HepG2 (cell line): Measurements from ENCODE around the gene CEP131. TPM values are rescaled to one million over a fixed set of nuclear protein-coding genes. Genes with fewer than 3 reads are reported as not detected.

Source experiments
- CENPBD1 ChIP-seq: sonication (generic); formaldehyde crosslinking; IDR thresholded peaks from 2 replicates; pipeline ENCODE4 v1.8.0; 2022; ENCODE audit warnings: missing genetic modification reagents, low read depth, mild to moderate bottlenecking, borderline replicate concordance
- FOSL1 ChIP-seq: sonication (generic); formaldehyde crosslinking; IDR thresholded peaks from 2 replicates; pipeline ENCODE4 v1.9.0; 2021; ENCODE audit warnings: missing genetic modification reagents, borderline replicate concordance
- FOXJ3 ChIP-seq: sonication (generic); formaldehyde crosslinking; IDR thresholded peaks from 2 replicates; pipeline ENCODE4 v1.4.0; 2020; ENCODE audit warnings: missing genetic modification reagents, mild to moderate bottlenecking, borderline replicate concordance
- HOXD1 ChIP-seq: sonication (generic); formaldehyde crosslinking; IDR thresholded peaks from 2 replicates; pipeline ENCODE4 v1.5.0; 2020; ENCODE audit warnings: missing genetic modification reagents
- KLF16 ChIP-seq, 2 experiments: sonication (generic) in 1 of 2; formaldehyde crosslinking in 1 of 2; IDR thresholded peaks; 2 replicates each; pipeline versions ENCODE4 v1.6.1 to v1.8.0; 2016 to 2023; ENCODE audit warnings: missing genetic modification reagents in 2 of 2, missing compliant biosample characterization in 1 of 2
- NFRKB ChIP-seq: fragments of 450-650 bp; IDR thresholded peaks from 2 replicates; pipeline ENCODE4 v1.6.1; 2017
- NONO ChIP-seq, 2 experiments: fragments of 450-650 bp in 1 of 2; sonication (generic) in 1 of 2; formaldehyde crosslinking in 1 of 2; IDR thresholded peaks in 1 of 2; conservative IDR thresholded peaks in 1 of 2; 2 replicates each; pipeline versions ENCODE4 v1.6.1 to v1.8.0; 2017 to 2022; ENCODE audit warnings: mild to moderate bottlenecking in 1 of 2, missing genetic modification reagents in 1 of 2, moderate library complexity in 1 of 2
- POLR2AphosphoS2 ChIP-seq: IDR thresholded peaks from 2 replicates; pipeline ENCODE4 v1.6.1; 2011; ENCODE audit warnings: low read depth, low read length, improper control_type of control experiment
- SAP130 ChIP-seq: IDR thresholded peaks from 2 replicates; pipeline ENCODE4 v1.6.1; 2016; ENCODE audit warnings: low read depth
- SCMH1 ChIP-seq: sonication (generic); formaldehyde crosslinking; IDR thresholded peaks from 2 replicates; pipeline ENCODE4 v1.9.0; 2021; ENCODE audit warnings: missing genetic modification reagents, mild to moderate bottlenecking, borderline replicate concordance
- TSC22D2 ChIP-seq: sonication (generic); formaldehyde crosslinking; IDR thresholded peaks from 2 replicates; pipeline ENCODE4 v1.5.1; 2020; ENCODE audit warnings: missing genetic modification reagents, mild to moderate bottlenecking, borderline replicate concordance
- ZFP41 ChIP-seq: sonication (generic); formaldehyde crosslinking; IDR thresholded peaks from 2 replicates; pipeline ENCODE4 v1.4.0; 2020; ENCODE audit warnings: mild to moderate bottlenecking, missing genetic modification reagents, borderline replicate concordance
- ZMAT3 ChIP-seq: sonication (generic); formaldehyde crosslinking; conservative IDR thresholded peaks from 2 replicates; pipeline ENCODE4 v1.7.0; 2021; ENCODE audit warnings: missing genetic modification reagents
- ZNF205 ChIP-seq: IDR thresholded peaks from 2 replicates; pipeline ENCODE4 v1.6.1; 2018; ENCODE audit warnings: missing biosample characterization, missing genetic modification reagents
- ZNF235 ChIP-seq: sonication (generic); formaldehyde crosslinking; IDR thresholded peaks from 2 replicates; pipeline ENCODE4 v1.8.1; 2023; ENCODE audit warnings: mild to moderate bottlenecking, missing genetic modification reagents, borderline replicate concordance
- ZNF274 ChIP-seq: sonication (generic); formaldehyde crosslinking; IDR thresholded peaks from 2 replicates; pipeline ENCODE4 v1.5.1; 2020; ENCODE audit warnings: mild to moderate bottlenecking, missing genetic modification reagents
- ZNF431 ChIP-seq: sonication (generic); formaldehyde crosslinking; IDR thresholded peaks from 2 replicates; pipeline ENCODE4 v1.9.0; 2022; ENCODE audit warnings: missing genetic modification reagents, low read depth, mild to moderate bottlenecking, borderline replicate concordance
- ZNF546 ChIP-seq: sonication (generic); formaldehyde crosslinking; conservative IDR thresholded peaks from 2 replicates; pipeline ENCODE4 v1.8.1; 2023; ENCODE audit warnings: mild to moderate bottlenecking, missing genetic modification reagents
- ZNF740 ChIP-seq: sonication (generic); formaldehyde crosslinking; IDR thresholded peaks from 2 replicates; pipeline ENCODE4 v1.4.0; 2020; ENCODE audit warnings: missing genetic modification reagents
- ZNF746 ChIP-seq: sonication (generic); formaldehyde crosslinking; IDR thresholded peaks from 2 replicates; pipeline ENCODE4 v1.8.0; 2022; ENCODE audit warnings: mild to moderate bottlenecking, missing genetic modification reagents
- polyA plus RNA-seq, 8 experiments: library from polyadenylated mRNA; depleted of rRNA in 3 of 8; stranded (reverse) in 7 of 8; unstranded in 1 of 8; fragments of >200 nt; fragmentation: Illumina TruSeq in 4 of 8; extraction: Trizol in 4 of 8; gene quantifications; 2 replicates each; pipeline versions ENCODE4 v1.2.1 to v1.2.3, GENCODE V29; 2011 to 2016; ENCODE audit warnings: low read depth in 4 of 8, missing spikeins in 1 of 8, mixed read lengths in 1 of 8; ENCODE audit not compliant: insufficient read depth in 1 of 8
- total RNA-seq, 5 experiments: library from RNA; depleted of rRNA; stranded (reverse); fragments of >200 nt; fragmentation: Illumina TruSeq; extraction: Trizol; gene quantifications; 2 replicates each; pipeline ENCODE4 v1.2.3, GENCODE V29; 2016; ENCODE audit warnings: low read depth in 1 of 5
- TF ChIP-seq, protein P1 (sequence below): sonication (generic); formaldehyde crosslinking; IDR thresholded peaks from 2 replicates; pipeline ENCODE4 v1.8.1; 2023; ENCODE audit warnings: mild to moderate bottlenecking, missing genetic modification reagents

Gene CEP131
- total and polyA plus RNA-seq, 2 of the 13 experiments (the other 11 are each of a cell fraction or from before 2014, with no cell fraction given), result 5.0 to 16.8 TPM

DNA sequence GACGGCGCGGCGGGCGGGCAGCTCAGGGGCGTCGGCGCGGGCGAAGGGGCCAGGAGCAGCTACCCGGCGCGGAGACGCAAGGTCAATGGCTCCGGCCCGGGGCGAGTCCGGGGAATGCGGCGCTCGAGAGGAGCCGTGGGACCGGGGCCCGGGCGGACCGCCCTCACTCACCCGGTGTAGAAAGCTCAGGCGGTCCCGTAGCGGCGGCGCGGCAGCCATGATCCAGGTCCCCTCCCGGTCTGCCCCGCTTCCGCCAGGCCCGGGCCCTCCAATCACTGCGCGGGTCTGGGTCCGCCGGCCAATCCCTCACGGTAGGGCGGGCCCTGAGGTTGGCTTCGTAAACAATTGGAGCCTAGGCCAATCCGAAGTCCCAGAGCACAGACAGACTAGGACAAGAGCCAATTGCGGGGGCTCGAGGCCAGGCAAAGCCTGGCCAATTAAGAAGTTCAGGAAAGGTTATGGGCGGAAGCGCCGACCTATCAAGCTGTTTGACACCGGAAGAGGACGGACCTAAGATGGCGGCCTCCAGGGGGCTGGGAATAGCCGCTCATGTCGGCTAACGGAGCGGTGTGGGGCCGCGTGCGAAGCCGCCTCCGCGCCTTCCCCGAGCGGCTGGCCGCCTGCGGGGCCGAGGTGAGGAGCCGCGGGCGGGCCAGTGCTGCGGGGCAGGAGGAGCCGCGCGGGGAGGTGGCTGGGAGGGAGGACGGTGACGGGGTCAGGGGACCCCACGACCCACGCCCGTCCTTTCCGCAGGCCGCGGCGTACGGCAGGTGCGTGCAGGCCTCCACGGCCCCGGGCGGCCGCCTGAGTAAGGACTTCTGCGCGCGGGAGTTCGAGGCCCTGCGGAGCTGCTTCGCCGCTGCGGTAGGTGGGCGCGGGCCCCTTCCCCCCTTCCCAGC is 16.3 kb upstream of the CEP131 start, which contains the start of the genes NDUFAF8 and TEPSIN (continued):
- TF ChIP-seq ZFP41 (peak; percentile 74; the same call in 1 of the 2 replicates), CENPBD1 (CRISPR knock-in tag) (peak; percentile 31; the same call in 1 of the 2 replicates), HOXD1 (CRISPR knock-in tag) (peak; percentile 43; the same call in 1 of the 2 replicates), SAP130 (CRISPR knock-in tag) (peak; percentile 98), SCMH1 (CRISPR knock-in tag) (no peak), ZNF205 (CRISPR knock-in tag) (peak; percentile 10; the same call in 1 of the 2 replicates), NONO (IDR thresholded peaks at IDR 0.05) (no peak), NONO (CRISPR knock-in tag; conservative IDR thresholded peaks at IDR 0.05) (peak; percentile 33; the same call in 1 of the 2 replicates), KLF16 (CRISPR knock-in tag; IDR thresholded peaks at IDR 0.05) (0 out of 4 replicates have a peak, but pooled peaks of 1 of the 2 experiments have one; percentile 9), ZNF740 (no peak), NFRKB (peak; percentile 84), ZNF431 (CRISPR knock-in tag) (0 out of 2 replicates have a peak, but pooled peaks have one; percentile 37), FOSL1 (CRISPR knock-in tag) (no peak), ZNF746 (CRISPR knock-in tag) (no peak), POLR2AphosphoS2 (no peak), TSC22D2 (CRISPR knock-in tag) (no peak), ZMAT3 (no peak; the same call in 1 of the 2 replicates), ZNF546 (CRISPR knock-in tag) (no peak), ZNF235 (CRISPR knock-in tag) (peak; percentile 43), FOXJ3 (CRISPR knock-in tag) (peak; percentile 64; the same call in 1 of the 2 replicates), ZNF274 (0 out of 2 replicates have a peak, but pooled peaks have one; percentile 17)
- TF ChIP-seq, protein P1, sequence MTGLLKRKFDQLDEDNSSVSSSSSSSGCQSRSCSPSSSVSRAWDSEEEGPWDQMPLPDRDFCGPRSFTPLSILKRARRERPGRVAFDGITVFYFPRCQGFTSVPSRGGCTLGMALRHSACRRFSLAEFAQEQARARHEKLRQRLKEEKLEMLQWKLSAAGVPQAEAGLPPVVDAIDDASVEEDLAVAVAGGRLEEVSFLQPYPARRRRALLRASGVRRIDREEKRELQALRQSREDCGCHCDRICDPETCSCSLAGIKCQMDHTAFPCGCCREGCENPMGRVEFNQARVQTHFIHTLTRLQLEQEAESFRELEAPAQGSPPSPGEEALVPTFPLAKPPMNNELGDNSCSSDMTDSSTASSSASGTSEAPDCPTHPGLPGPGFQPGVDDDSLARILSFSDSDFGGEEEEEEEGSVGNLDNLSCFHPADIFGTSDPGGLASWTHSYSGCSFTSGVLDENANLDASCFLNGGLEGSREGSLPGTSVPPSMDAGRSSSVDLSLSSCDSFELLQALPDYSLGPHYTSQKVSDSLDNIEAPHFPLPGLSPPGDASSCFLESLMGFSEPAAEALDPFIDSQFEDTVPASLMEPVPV (CRISPR knock-in tag), result peak; percentile 21; the same call in 1 of the 2 replicates
